Brain microvascular endothelial cell (primary cell): ENCODE data around the gene STPG4.

ENCODE experiments used
- DNase-seq: peaks from one replicate; pipeline ENCODE4 v3.0.0-alpha.2; 2020
- H3K27ac ChIP-seq: fragments of 250-450 bp; sonication (Bioruptor Pico); 2 replicates; pipeline ENCODE4 v1.5.1; 2020; ENCODE audit warnings: mild to moderate bottlenecking, moderate library complexity
- H3K27me3 ChIP-seq: fragments of 250-450 bp; sonication (Bioruptor Pico); replicated peaks from 2 replicates; pipeline ENCODE4 v1.5.1; 2020; ENCODE audit warnings: mild to moderate bottlenecking
- H3K36me3 ChIP-seq: fragments of 250-450 bp; sonication (Bioruptor Pico); replicated peaks from 2 replicates; pipeline ENCODE4 v1.5.1; 2020; ENCODE audit warnings: mild to moderate bottlenecking
- H3K4me3 ChIP-seq: 2 replicates; pipeline ENCODE4 v1.5.1; 2011; ENCODE audit warnings: low read depth, mild to moderate bottlenecking, control low read depth, low read length, moderate library complexity
- in situ Hi-C: cut with HindIII; loops from 2 replicates; pipeline ENCODE4 v1.10.0; 2017; ENCODE audit warnings: low sequenced_read_pairs, low pct_ligation_motif_present
- TF ChIP-seq, protein P1 (sequence below): IDR thresholded peaks from 2 replicates; pipeline ENCODE4 v1.5.1; 2011; ENCODE audit warnings: low read depth, mild to moderate bottlenecking, moderate library complexity, low read length, control low read depth, inconsistent platforms; ENCODE audit errors: missing control alignments

STPG4 gene

GRCh38 chr2:47162780-47163179, 7.7 kb upstream of the STPG4 start:
- Histone ChIP-seq H3K27ac (no peak overlapping the region), H3K4me3 (no peak overlapping the region), H3K36me3 (peaks cover 74% of the 10 kb centered on the region), H3K27me3 (no peaks in the 10 kb centered on the region)
- no peak for DNase-seq
- TF ChIP-seq, protein P1, sequence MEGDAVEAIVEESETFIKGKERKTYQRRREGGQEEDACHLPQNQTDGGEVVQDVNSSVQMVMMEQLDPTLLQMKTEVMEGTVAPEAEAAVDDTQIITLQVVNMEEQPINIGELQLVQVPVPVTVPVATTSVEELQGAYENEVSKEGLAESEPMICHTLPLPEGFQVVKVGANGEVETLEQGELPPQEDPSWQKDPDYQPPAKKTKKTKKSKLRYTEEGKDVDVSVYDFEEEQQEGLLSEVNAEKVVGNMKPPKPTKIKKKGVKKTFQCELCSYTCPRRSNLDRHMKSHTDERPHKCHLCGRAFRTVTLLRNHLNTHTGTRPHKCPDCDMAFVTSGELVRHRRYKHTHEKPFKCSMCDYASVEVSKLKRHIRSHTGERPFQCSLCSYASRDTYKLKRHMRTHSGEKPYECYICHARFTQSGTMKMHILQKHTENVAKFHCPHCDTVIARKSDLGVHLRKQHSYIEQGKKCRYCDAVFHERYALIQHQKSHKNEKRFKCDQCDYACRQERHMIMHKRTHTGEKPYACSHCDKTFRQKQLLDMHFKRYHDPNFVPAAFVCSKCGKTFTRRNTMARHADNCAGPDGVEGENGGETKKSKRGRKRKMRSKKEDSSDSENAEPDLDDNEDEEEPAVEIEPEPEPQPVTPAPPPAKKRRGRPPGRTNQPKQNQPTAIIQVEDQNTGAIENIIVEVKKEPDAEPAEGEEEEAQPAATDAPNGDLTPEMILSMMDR: no peak
- in situ Hi-C loops: loop anchor here (25.0 kb wide), 1 partner anchor 150 kb away; no protein-coding TSS in a partner anchor

- peaks cover 71% of the 10 kb centered on the region for H3K36me3 ChIP-seq
- H3K27me3 ChIP-seq: no peaks in the 10 kb centered on the region
- TF ChIP-seq, protein P1: no peak
- in situ Hi-C loops: loop anchor here (25.0 kb wide), 1 partner anchor 149 kb away; no protein-coding TSS in a partner anchor
- H3K4me3 ChIP-seq: no peak overlapping the region
- DNase-seq: no peak
- H3K27ac ChIP-seq: no peak overlapping the region
These were observed 6.4 kb upstream of the STPG4 start for GRCh38 chr2:47161475-47161874.

- in situ Hi-C loops: loop anchor here (25.0 kb wide), 1 partner anchor 148 kb away; no protein-coding TSS in a partner anchor
- no peak overlapping the region for H3K4me3 ChIP-seq
- H3K27me3 ChIP-seq: no peaks in the 10 kb centered on the region
- H3K27ac ChIP-seq: no peak overlapping the region
- TF ChIP-seq, protein P1: no peak
- DNase-seq: no peak
- H3K36me3 ChIP-seq: peaks cover 65% of the 10 kb centered on the region
These were observed 5.6 kb upstream of the STPG4 start for GRCh38 chr2:47160660-47161059.

- in situ Hi-C loops: loop anchor here (25.0 kb wide), 1 partner anchor 148 kb away; no protein-coding TSS in a partner anchor
- DNase-seq: no peak
- Histone ChIP-seq H3K27ac (no peak overlapping the region), H3K4me3 (no peak overlapping the region), H3K27me3 (no peaks in the 10 kb centered on the region), H3K36me3 (peaks cover 60% of the 10 kb centered on the region)
- TF ChIP-seq, protein P1: no peak
These were observed 5.1 kb upstream of the STPG4 start for GRCh38 chr2:47160211-47160610.

DNA sequence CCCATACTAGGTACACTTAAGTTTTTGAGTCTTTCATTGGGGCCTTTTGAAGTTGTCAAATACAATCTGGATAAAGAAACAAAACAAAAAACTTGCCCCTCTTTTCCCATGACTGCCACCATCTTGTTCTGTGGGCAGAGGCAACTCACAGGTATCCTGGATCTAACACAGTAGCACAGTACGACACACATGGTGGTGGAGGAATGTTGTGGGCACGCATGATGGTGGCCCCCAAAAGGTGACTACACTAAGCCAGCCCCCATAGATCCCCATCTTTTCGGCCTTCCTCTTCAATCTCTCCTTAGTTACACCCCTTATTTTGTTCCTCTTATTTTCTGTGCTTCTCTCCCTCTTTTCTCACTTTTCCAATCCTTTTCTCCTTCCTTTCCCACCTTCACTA, 4.5 kb upstream of the STPG4 start:
- no peak overlapping the region for H3K4me3 ChIP-seq
- TF ChIP-seq, protein P1: no peak
- H3K27ac ChIP-seq: no peak overlapping the region
- no peak for DNase-seq
- H3K27me3 ChIP-seq: no peaks in the 10 kb centered on the region
- H3K36me3 ChIP-seq: peaks cover 55% of the 10 kb centered on the region
- in situ Hi-C loops: loop anchor here (25.0 kb wide), 1 partner anchor 147 kb away; no protein-coding TSS in a partner anchor

- H3K4me3 ChIP-seq: no peak overlapping the region
- TF ChIP-seq, protein P1: no peak
- in situ Hi-C loops: loop anchor here (25.0 kb wide), 1 partner anchor 146 kb away; no protein-coding TSS in a partner anchor
- no peaks in the 10 kb centered on the region for H3K27me3 ChIP-seq
- no peak for DNase-seq
- peaks cover 51% of the 10 kb centered on the region for H3K36me3 ChIP-seq
- H3K27ac ChIP-seq: no peak overlapping the region
These were observed 3.5 kb upstream of the STPG4 start for GRCh38 chr2:47158576-47158975.
